ENCODE measurements around the gene CLSTN2.

The CLSTN2 gene

GRCh38 chr3:140086642-140087041 lies 151.7 kb downstream of the CLSTN2 start:
- DNase-seq (ENCODE audit: extremely low spot score, insufficient read length, low read depth) (no peak), FAIRE-seq (no peak)

- FAIRE-seq, result no peak
Observed at GRCh38 chr3:140088058-140088457, 153.1 kb downstream of the CLSTN2 start.

GRCh38 chr3:140088513-140088912 lies 153.5 kb downstream of the CLSTN2 start:
- FAIRE-seq, result no peak
- DNase-seq (ENCODE audit: extremely low spot score, insufficient read length, low read depth), result no peak

More at GRCh38 chr3:140088058-140088457, 153.1 kb downstream of the CLSTN2 start:
- no peak for DNase-seq (ENCODE audit: extremely low spot score, insufficient read length, low read depth)

- FAIRE-seq, result no peak
- no peak for DNase-seq (ENCODE audit: extremely low spot score, insufficient read length, low read depth)
Observed at GRCh38 chr3:140089403-140090072, 154.6 kb downstream of the CLSTN2 start.

- DNase-seq (ENCODE audit: extremely low spot score, insufficient read length, low read depth) (no peak), FAIRE-seq (no peak)
Observed at GRCh38 chr3:140091143-140091542, 156.2 kb downstream of the CLSTN2 start.

GRCh38 chr3:140092848-140093536 lies 158.0 kb downstream of the CLSTN2 start:
- peak; percentile 1 for DNase-seq (ENCODE audit: extremely low spot score, insufficient read length, low read depth)
- peak; percentile 39 for FAIRE-seq

- DNase-seq (ENCODE audit: extremely low spot score, insufficient read length, low read depth) (no peak), FAIRE-seq (no peak)
Observed at GRCh38 chr3:140093742-140094141, 158.8 kb downstream of the CLSTN2 start.

- FAIRE-seq (no peak), DNase-seq (ENCODE audit: extremely low spot score, insufficient read length, low read depth) (no peak)
Observed at GRCh38 chr3:140094487-140094886, 159.5 kb downstream of the CLSTN2 start.

GRCh38 chr3:140096037-140096436 lies 161.1 kb downstream of the CLSTN2 start:
- FAIRE-seq, result no peak
- DNase-seq (ENCODE audit: extremely low spot score, insufficient read length, low read depth), result no peak

- no peak for FAIRE-seq
- no peak for DNase-seq (ENCODE audit: extremely low spot score, insufficient read length, low read depth)
Observed at GRCh38 chr3:140097874-140098635, 163.1 kb downstream of the CLSTN2 start.

- DNase-seq (ENCODE audit: extremely low spot score, insufficient read length, low read depth), result no peak
- FAIRE-seq, result no peak
Observed at GRCh38 chr3:140100479-140100878, 165.5 kb downstream of the CLSTN2 start.

- no peak for DNase-seq (ENCODE audit: extremely low spot score, insufficient read length, low read depth)
- no peak for FAIRE-seq
Observed at GRCh38 chr3:140103166-140103565, 168.2 kb downstream of the CLSTN2 start.

- DNase-seq (ENCODE audit: extremely low spot score, insufficient read length, low read depth) (no peak), FAIRE-seq (no peak)
Observed at GRCh38 chr3:140103986-140104645, 169.1 kb downstream of the CLSTN2 start.

- DNase-seq (ENCODE audit: extremely low spot score, insufficient read length, low read depth) (no peak), FAIRE-seq (no peak)
Observed at GRCh38 chr3:140113996-140114788, 179.2 kb downstream of the CLSTN2 start.

GRCh38 chr3:140114789-140115080 lies 179.8 kb downstream of the CLSTN2 start:
- no peak for FAIRE-seq

GRCh38 chr3:140117096-140117526 lies 182.1 kb downstream of the CLSTN2 start:
- no peak for DNase-seq (ENCODE audit: extremely low spot score, insufficient read length, low read depth)
- FAIRE-seq, result no peak

More at GRCh38 chr3:140114789-140115080, 179.8 kb downstream of the CLSTN2 start:
- no peak for DNase-seq (ENCODE audit: extremely low spot score, insufficient read length, low read depth)

- no peak for FAIRE-seq
- no peak for DNase-seq (ENCODE audit: extremely low spot score, insufficient read length, low read depth)
Observed at GRCh38 chr3:140122183-140122582, 187.2 kb downstream of the CLSTN2 start.

GRCh38 chr3:140128217-140128616 lies 193.2 kb downstream of the CLSTN2 start:
- FAIRE-seq (no peak), DNase-seq (ENCODE audit: extremely low spot score, insufficient read length, low read depth) (no peak)

GRCh38 chr3:140128631-140129030 lies 193.6 kb downstream of the CLSTN2 start:
- DNase-seq (ENCODE audit: extremely low spot score, insufficient read length, low read depth) (peak; percentile 23), FAIRE-seq (peak; percentile 72)

Data from GM18507 (cell line).